Tibial nerve (tissue), 3 donors: Measurements from ENCODE around the gene ZW10.

ENCODE experiments used
- POLR2A ChIP-seq, 2 donors: fragments of 450-650 bp; IDR thresholded peaks; one replicate each; pipeline ENCODE4 v1.6.1; 2017; ENCODE audit warnings: antibody characterized with exemption in 2 of 2, mild to moderate bottlenecking in 2 of 2, moderate library complexity in 2 of 2
- TF ChIP-seq, protein P1 (sequence below), 5 experiments: fragments of 200-600 bp in 3 of 5; fragments of 450-650 bp in 2 of 5; sonication (generic) in 3 of 5; IDR thresholded peaks; one replicate each; pipeline ENCODE4 v1.5.1; 2016 to 2019; ENCODE audit warnings: antibody characterized with exemption in 5 of 5, mild to moderate bottlenecking in 3 of 5, moderate library complexity in 2 of 5

DNA sequence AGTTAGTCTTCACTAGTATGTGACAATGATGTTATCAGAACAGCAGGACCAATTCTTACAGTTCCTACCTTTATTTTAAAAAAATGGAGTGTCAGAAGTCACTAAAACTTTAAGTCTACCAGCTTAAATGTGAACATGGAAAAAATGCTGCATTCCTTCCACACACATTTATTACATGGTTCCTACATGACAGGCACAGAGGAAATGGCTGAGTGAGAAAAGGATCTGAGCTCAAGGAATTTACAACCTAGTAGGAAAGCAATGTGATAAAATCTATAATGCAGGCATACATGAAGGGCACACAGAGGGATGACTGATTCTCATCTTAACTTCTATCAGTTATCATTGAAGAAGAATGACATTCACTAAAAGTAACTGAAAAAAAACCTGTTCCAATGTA is 29.1 kb upstream of the ZW10 start:
- TF ChIP-seq POLR2A (IDR thresholded peaks at IDR 0.05): no peak
- TF ChIP-seq, protein P1, sequence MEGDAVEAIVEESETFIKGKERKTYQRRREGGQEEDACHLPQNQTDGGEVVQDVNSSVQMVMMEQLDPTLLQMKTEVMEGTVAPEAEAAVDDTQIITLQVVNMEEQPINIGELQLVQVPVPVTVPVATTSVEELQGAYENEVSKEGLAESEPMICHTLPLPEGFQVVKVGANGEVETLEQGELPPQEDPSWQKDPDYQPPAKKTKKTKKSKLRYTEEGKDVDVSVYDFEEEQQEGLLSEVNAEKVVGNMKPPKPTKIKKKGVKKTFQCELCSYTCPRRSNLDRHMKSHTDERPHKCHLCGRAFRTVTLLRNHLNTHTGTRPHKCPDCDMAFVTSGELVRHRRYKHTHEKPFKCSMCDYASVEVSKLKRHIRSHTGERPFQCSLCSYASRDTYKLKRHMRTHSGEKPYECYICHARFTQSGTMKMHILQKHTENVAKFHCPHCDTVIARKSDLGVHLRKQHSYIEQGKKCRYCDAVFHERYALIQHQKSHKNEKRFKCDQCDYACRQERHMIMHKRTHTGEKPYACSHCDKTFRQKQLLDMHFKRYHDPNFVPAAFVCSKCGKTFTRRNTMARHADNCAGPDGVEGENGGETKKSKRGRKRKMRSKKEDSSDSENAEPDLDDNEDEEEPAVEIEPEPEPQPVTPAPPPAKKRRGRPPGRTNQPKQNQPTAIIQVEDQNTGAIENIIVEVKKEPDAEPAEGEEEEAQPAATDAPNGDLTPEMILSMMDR (IDR thresholded peaks at IDR 0.05): no peak
